DMS153 treated with DMSO at 0.1 percent for 48 hours (cell line): Measurements from ENCODE around the gene PPP6R2.

Source experiments
- DNase-seq: peaks from one replicate; lab custom pipeline; 2025; ENCODE audit not compliant: unreplicated experiment; lab: John Stamatoyannopoulos, UW

PPP6R2 gene

GRCh38 chr22:50305923-50306566, 37.1 kb upstream of the PPP6R2 start:
- peak; percentile 79 for DNase-seq

DNA sequence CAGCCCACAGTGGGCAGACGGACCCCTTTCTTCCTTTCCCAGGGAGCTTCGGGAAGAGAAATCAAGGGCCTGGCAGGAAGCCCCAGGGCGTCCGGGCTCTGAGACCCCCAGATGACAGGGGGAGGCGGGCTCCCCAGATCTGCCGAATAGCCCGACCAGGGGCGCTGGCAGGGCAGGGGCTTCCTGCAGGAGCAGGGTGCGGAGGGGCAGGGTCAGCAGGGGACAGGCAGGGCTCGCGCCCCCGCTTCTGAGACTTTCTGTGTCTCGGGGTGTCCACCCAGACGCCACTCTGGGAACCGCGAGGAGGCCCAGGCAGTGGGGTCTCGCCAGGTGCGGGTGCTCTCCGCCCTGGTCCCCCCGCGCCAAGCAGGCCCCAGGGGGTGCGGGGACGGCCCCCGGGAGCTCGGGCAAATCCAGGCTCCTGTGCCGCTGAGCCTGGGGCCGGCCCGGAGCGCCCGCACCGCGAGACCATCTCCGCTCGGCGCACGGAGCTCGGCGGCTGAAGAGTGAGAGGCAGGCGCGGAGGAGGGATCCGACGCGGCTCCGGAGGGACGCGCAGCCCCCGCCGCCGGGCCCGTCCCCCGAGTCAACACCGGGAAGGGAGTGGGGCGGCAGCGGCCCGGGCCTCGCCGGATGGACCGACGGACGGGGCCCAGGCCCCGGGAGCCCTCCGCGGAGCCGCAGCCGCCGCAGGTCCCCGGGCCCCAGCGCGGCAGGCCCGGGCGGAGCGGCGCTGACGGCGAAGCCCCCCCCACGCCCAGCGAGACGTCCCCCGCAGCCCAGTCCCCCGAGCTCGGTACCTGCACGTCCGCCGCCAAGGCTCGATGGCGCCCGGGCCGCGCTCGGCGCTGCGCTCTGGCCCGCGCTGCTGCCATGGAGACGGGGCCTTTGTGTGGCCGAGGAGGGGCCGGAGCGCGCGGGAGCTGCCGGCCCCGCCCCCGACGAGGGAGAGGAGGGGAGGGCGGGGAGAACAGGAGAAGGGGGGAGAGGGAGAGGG, 36.1 kb upstream of the PPP6R2 start, which contains the start of gene PLXNB2:
PLXNB2 (minus strand) TSS at position 894 of the 997 bp plus-strand sequence. CDS start 17,062 bp downstream, outside the sequence.
- DNase-seq: peak; percentile 68

- no peak for DNase-seq
Observed at GRCh38 chr22:50307890-50308596, 35.1 kb upstream of the PPP6R2 start.

DNA sequence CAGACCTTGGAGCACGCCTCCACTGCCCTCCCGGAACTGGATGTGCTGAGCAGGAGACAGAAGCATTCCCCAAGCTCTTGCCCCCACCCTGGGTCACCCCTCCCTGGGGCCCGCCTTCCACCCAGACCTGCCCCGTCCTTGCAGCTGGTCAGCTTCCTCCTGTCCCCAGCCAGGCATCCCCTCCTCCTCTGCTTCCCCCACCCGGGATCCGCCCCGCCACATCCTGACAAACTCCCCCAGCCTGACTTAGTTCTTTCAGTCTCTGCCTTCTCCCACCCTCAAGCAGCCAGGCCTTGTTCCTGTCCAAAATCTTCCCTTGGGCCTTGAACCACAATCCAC, 34.6 kb upstream of the PPP6R2 start:
- DNase-seq: no peak

GRCh38 chr22:50308986-50309600, 34.0 kb upstream of the PPP6R2 start:
- DNase-seq: no peak

DNA sequence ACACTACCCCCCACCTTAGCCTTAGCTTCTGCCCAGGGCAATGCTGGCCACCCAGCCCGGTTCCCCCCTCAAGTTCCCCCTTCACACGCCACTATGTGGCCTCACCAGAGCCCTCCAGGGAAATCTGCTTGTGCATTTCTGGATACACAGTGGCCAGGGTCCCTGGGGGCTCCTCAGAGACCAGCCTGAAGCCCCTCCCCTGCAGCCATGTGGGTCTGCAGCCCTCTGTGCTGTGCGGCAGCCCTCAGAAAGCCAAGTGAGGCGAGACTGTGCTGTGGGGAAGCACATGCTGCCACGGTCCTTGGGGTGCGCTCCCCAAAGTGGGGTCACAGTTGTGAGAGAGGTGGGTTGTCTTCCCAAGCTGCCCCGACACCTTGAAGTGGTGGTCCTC, 33.5 kb upstream of the PPP6R2 start:
- DNase-seq: no peak

DNA sequence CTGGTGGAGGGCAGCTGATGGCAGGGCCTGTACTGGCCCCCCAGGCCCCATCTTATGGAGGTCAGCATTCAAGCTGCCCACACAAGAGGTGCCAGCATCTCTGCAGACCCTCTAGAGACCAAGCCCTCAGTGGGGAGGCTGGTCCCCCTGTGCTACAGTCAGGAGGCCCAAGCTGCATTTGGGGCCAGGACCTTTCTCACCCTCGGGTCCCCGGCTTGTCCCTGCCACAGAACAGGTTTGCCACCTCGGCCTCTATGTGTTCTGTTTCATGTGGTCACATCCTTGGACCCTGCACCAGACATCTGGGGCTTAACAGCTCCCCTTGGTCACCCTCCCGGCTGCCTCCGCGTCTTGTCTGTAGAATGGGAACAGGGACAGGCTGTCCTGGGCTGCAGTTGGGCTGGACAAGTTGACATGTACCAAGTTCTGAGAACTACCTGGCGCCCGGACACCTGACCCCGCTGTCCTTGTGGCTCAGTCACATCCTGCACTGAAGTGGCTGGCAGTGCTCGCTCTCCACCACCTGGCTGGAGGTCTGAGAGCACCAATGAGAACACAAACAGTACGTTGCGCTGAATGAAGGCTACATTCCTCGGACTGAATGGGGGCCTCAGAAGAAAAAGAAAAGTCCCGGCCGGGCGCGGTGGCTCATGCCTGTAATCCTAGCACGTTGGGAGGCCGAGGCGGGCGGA, 33.0 kb upstream of the PPP6R2 start:
- DNase-seq: peak; percentile 9

DNA sequence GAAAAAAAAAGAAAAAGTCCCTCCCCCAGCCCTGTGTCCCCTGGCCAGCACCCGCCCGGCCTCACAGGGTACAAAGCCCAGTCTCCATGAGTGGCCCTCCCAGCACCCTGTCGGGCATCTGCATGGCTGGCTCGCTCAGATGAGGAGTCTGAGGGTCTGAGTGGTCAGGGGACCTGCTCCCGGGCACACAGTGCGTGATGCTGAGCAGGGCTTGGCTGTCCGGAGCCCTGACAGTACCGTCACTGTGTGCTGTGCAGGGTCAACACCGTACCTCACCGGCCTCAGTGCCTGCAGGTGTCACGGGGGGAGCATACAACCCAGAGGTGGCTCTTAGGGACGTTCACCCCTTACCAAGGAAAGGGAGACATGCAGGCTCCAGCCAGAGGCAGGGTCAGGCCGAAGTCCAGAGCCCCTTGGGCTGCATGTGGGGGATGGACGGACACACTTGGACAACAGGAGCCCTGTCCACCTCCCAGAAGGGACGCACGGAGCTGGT, 32.1 kb upstream of the PPP6R2 start:
- no peak for DNase-seq

DNA sequence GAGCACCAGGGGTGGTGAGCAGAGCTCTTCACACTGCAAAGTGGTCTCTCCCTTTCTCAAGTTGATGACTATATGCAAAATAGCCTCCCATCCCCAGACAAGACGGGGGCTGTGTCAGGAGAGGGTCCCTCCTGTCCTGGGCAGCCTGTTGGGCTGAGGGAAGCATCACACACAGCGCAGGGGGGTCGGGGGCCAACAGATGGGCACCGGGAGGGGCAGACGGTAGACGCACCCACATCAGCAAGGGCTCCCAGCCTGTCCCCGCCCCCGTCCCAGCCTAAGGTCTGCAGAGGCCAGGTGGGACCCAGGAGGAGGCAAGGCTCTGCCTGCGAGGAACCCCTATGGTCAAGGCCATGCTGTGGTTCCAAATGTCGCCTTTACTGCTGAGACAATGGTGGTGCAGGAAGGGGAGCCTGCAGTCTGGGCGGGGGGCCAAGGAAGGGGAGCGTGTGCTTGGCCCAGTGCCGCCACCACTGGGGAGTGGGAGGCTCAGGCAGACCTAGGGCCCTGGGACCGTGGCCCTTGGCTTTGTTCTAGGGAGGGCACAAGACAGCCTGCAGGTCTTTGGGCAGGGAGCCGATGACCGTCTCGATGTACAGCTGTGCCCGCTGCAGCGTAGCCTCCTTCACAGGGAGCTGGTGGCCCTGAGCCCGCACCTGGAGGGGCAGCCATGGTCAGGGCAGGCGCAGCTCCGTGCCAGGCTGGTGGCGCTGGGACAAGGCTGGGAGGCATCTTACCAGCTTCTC, 31.3 kb upstream of the PPP6R2 start:
- no peak for DNase-seq

DNA sequence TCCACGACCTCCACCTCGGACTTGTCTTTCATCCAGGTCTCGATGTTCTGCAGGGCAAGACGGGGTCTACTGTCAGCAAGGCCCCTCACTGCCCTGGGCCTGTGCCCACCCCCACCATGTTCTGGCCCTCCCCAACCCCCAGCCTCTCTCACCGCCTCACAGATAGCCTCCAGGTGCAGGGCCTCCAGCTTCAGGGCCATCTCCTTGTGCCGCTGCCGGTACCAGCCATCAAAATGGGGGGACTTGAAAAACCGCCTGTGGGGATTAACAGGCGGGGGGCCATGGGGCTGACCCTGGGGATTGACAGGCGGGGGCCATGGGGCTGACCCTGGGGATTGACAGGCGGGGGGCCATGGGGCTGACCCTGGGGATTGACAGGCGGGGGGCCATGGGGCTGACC, 30.8 kb upstream of the PPP6R2 start:
- no peak for DNase-seq

DNA sequence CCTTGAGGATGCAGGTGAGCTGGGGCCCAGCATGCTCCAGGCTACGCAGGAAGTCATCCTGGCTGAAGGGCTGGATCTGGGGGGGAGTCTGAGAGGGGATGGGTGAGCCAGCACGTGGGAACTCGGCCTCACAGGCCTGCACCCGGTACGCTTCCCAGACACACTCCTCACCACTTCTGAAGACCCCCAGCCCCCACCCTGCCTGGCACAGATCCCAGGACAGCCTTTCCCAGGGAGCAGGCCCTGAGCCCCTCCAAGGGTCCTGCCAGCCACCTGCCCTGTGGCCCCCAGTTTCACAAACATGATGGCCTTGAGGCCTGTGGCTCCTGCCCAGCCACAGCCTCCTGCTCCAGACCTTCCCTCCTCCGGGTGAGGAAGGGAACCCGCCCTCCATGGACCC, 30.1 kb upstream of the PPP6R2 start:
- DNase-seq: no peak

GRCh38 chr22:50313600-50313999, 29.5 kb upstream of the PPP6R2 start:
- DNase-seq: no peak

DNA sequence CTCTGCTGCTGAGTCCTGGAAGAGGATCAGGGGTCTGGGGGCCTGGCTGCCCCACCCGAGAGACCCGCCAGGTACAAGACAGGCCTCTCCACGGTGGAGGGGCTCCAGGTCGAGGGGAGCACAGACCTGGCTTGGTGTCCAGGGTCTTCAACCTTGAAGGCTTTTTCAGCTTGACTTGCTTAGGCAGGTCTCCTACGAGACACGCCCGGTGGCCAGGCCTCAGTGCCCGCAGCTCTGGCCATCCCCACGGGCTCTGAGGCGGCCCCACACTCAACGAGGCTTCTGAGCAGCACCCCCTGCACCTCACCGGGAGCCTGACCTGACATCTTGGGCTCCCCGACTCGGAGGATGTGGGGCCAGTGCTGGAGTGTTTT, 29.1 kb upstream of the PPP6R2 start:
- DNase-seq: no peak

DNA sequence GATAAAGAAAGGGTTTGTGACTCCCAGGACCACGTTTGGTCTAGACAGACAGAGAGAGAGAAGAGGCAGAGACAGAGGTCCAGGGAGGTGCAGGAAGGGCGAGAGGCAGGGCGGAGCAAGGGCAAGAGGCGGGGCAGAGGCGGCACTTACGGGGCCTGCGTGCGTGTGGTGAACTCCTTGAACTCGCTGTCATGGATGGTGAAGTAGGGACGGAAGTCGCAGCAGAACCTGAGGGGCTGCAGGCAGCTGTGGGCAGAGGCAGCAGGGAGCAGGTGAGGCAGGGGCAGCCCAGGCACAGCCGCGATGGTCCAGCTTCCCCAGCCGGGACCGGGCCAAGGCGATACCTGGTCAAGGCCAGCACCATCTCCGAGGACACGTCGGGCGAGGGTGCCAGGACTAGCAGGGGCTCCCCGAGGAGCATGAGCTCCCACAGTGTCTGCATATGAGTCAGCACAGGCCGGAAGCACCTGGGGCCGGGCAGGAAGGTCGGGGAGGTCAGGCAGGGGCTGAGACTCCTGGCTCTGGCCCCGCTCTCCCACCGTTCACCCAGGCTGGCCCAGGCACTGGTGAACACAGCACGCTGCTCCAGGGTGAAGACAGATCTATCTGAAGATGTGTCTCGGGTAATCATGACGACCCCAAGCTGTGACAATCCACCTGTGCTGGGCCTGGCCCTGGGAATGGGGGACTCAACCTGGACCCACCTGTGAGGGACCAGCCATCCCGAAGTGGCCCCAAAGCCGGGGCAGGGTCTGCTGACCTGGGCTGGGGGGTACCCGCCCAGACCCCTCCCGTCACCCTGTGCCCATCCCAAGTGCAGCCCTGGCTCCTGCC, 28.5 kb upstream of the PPP6R2 start:
- DNase-seq: no peak

DNA sequence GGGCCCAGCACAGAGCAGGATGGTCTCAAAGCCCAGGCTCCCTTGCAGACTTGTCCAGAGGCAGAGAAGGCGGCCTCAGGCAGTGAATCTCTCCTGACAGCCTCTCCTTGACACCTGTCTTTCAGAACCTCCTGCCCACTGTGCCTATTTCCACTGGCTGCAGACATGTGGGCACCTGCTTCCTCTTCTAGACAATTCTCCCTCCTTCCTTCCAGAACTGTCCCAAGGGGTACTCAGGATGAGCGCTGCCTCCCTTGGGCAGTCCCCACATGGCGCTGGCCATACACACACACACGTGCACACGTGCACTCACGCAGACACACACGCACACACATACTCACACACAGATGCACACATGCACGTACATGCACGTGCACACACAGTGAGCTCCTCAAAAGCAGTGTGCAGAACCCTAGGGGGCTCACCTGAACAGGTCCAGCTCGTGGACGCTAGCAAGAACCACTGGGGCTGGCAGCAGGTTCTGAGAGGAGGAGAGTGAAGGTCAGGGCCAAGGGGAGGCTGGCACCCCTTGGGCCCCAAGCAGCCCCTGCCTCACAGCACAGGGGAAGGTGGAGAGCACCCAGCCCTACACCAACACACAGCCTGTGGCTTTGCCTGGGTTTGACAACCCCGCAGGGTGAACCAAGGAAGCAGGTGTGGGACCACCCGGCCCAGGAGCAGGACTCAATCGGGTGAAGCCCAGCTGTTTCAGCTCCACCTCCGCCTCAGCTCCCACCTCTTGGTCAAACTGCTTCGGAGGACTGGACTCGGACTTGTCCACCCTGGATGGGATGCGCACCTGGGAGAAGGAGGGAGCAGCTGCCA, 27.6 kb upstream of the PPP6R2 start:
- DNase-seq: no peak

- no peak for DNase-seq
Observed at GRCh38 chr22:50316114-50317065, 26.7 kb upstream of the PPP6R2 start.

GRCh38 chr22:50317178-50317577, 25.9 kb upstream of the PPP6R2 start:
- no peak for DNase-seq
